Thyroid gland (tissue), 4 donors: ENCODE data around the gene DIP2C. TPM values are rescaled to one million over a fixed set of nuclear protein-coding genes. Genes with fewer than 3 reads are reported as not detected.

Experiments
- DNase-seq, 2 donors: peaks; one replicate each; pipeline ENCODE4 v3.0.0-alpha.2; 2019
- H3K27ac ChIP-seq, 3 donors: fragments of 200-600 bp; sonication (generic); 1 replicate in 2 of 3; 2 replicates in 1 of 3; pipeline ENCODE4 v1.5.1; 2016 to 2019; ENCODE audit warnings: mild to moderate bottlenecking in 1 of 3, moderate library complexity in 1 of 3
- H3K27me3 ChIP-seq: fragments of 200-600 bp; sonication (generic); one replicate; pipeline ENCODE4 v1.5.1; 2019
- H3K36me3 ChIP-seq, 2 donors: fragments of 200-600 bp; sonication (generic); one replicate each; pipeline ENCODE4 v1.5.1; 2016 to 2019
- H3K4me1 ChIP-seq, 2 donors: fragments of 200-600 bp; sonication (generic); one replicate each; pipeline ENCODE4 v1.5.1; 2017 to 2019
- H3K4me3 ChIP-seq, 3 donors: fragments of 200-600 bp; sonication (generic); replicated peaks in 1 of 3; 1 replicate in 2 of 3; 2 replicates in 1 of 3; pipeline ENCODE4 v1.5.1; 2016; ENCODE audit warnings: mild to moderate bottlenecking in 1 of 3
- H3K9me3 ChIP-seq: fragments of 200-600 bp; sonication (generic); one replicate; pipeline ENCODE4 v1.5.1; 2017
- POLR2A ChIP-seq, 2 donors: fragments of 450-650 bp; IDR thresholded peaks; one replicate each; pipeline ENCODE4 v1.6.1; 2017; ENCODE audit warnings: antibody characterized with exemption in 2 of 2, mild to moderate bottlenecking in 2 of 2, moderate library complexity in 1 of 2
- WGBS, 2 donors: methylation state at CpG; one replicate each; pipeline ENCODE4 v1.1.5; 2017; 5-methylcytosine and 5-hydroxymethylcytosine counted together
- intact Hi-C: fragments of 100-400 bp; cut with DNase I; formaldehyde crosslinking; loops from one replicate; pipeline ENCODE4 v1.15.1; 2023
- total RNA-seq, 4 donors: library from RNA; depleted of rRNA; stranded (reverse); fragments of >200 nt; gene quantifications; one replicate each; pipeline ENCODE4 v1.2.3, GENCODE V29; 2016
- TF ChIP-seq, protein P1 (sequence below), 6 experiments: fragments of 200-600 bp in 3 of 6; fragments of 450-650 bp in 3 of 6; sonication (generic) in 3 of 6; IDR thresholded peaks; one replicate each; pipeline ENCODE4 v1.5.1; 2016 to 2019; ENCODE audit warnings: antibody characterized with exemption in 6 of 6, mild to moderate bottlenecking in 2 of 6, inconsistent platforms in 1 of 6, moderate library complexity in 1 of 6

DIP2C gene
- total RNA-seq, 4 donors from 2014 or later, result 11.4 to 14.6 (median 12.3) TPM

DNA sequence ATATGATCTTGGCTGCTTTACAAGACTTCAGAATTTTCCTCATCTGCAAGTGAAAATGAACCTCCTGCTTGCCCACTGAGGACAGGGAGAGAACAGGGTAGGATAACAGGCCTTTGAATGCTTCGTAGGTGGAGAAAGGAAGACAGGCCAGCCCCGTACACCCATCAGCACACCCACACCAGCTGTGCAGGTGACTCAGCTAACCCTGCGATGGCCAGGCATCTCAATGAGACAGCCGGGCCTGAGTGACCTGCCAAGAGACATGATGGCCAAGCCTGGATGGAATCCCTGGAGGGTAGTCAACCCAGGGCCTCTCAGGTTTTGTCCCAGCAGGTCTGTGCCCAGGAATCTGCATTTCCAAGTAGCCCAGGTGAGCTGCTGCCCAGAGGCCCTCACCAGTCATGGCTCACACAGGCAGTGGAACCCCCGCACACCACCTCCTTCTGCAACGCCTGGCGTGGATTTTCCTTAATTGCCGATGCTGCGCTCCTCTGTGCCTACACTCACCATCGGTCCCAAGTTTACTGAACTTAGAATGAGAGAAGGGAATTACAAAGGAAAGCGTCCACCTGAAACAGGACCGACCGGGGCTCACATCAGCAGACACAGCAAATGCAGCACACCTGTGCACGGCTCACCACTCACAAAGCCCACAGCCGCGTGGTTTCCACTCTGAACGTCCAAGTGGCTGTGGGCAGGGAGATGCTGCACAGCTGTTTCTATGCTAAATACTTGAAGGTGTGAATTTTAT is 163.7 kb downstream of the DIP2C start:
- no peak for TF ChIP-seq POLR2A (IDR thresholded peaks at IDR 0.05)
- H3K4me1 ChIP-seq, result no peaks in the 10 kb centered on the region
- no peaks in the 10 kb centered on the region for H3K36me3 ChIP-seq
- H3K27me3 ChIP-seq, result no peaks in the 10 kb centered on the region
- no peak overlapping the region for H3K27ac ChIP-seq
- H3K4me3 ChIP-seq, result no peak overlapping the region
- DNase-seq, result no peak
- WGBS, 2 donors, result 93 to 95% methylated on average over 17 of the region's 17 CpGs
- intact Hi-C loops, result no loop called here
- H3K9me3 ChIP-seq, result no peaks in the 10 kb centered on the region

DNA sequence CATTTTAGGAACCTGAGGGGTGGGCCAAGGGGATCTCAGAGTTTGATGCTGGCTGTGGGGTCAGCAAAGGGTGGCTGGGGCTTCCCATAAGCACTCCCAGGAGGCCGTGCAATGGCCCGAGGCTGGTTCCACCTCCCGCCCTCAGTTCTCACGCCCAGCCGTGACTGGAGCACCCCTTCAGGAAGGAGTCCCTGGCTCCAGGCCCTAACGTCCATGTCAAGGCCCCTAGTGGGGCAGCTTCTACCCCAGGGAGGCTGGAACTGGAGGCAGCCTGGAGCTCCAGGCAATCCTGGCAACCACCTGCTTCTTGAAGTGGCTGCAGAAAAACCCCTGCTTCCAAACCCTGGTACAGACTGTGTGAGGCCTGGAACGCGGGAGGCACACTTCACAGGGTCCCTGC is 165.5 kb downstream of the DIP2C start:
- Histone ChIP-seq H3K36me3 (no peaks in the 10 kb centered on the region), H3K4me3 (no peak overlapping the region), H3K4me1 (no peaks in the 10 kb centered on the region), H3K27ac (no peak overlapping the region), H3K27me3 (no peaks in the 10 kb centered on the region), H3K9me3 (no peaks in the 10 kb centered on the region)
- WGBS, 2 donors, result 76 to 87% methylated on average over 3 to 7 of the region's 8 CpGs
- intact Hi-C loops, result no loop called here
- TF ChIP-seq POLR2A (IDR thresholded peaks at IDR 0.05), result no peak
- TF ChIP-seq, protein P1, sequence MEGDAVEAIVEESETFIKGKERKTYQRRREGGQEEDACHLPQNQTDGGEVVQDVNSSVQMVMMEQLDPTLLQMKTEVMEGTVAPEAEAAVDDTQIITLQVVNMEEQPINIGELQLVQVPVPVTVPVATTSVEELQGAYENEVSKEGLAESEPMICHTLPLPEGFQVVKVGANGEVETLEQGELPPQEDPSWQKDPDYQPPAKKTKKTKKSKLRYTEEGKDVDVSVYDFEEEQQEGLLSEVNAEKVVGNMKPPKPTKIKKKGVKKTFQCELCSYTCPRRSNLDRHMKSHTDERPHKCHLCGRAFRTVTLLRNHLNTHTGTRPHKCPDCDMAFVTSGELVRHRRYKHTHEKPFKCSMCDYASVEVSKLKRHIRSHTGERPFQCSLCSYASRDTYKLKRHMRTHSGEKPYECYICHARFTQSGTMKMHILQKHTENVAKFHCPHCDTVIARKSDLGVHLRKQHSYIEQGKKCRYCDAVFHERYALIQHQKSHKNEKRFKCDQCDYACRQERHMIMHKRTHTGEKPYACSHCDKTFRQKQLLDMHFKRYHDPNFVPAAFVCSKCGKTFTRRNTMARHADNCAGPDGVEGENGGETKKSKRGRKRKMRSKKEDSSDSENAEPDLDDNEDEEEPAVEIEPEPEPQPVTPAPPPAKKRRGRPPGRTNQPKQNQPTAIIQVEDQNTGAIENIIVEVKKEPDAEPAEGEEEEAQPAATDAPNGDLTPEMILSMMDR (IDR thresholded peaks at IDR 0.05), result no peak
- DNase-seq, result no peak

DNA sequence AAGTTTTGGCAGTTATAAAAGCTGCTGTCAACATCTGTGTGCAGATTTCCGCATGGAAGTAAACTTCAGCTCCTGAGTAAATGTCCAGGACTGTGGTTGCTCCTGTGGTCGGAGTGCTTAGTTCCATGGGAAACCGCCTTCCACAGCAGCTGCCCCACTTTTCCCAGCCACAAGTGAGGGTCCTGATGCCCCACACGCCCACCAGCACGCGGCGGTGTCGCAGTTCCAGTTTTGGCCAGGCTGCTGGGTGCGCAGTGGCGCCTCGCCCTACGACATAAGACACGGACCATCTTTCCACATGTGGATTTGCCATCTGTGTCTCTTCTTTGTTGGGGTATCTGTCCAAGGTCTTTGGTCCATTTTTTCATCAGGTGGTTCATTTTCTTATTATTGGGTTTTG is 167.1 kb downstream of the DIP2C start:
- TF ChIP-seq, protein P1 (IDR thresholded peaks at IDR 0.05), result no peak
- no peak for TF ChIP-seq POLR2A (IDR thresholded peaks at IDR 0.05)
- Histone ChIP-seq H3K9me3 (no peaks in the 10 kb centered on the region), H3K27ac (no peak overlapping the region), H3K27me3 (no peaks in the 10 kb centered on the region), H3K4me1 (no peaks in the 10 kb centered on the region), H3K4me3 (no peak overlapping the region), H3K36me3 (no peaks in the 10 kb centered on the region)
- WGBS, 2 donors, result 84 to 88% methylated on average over 13 of the region's 13 CpGs
- no peak for DNase-seq
- intact Hi-C loops, result no loop called here

DNA sequence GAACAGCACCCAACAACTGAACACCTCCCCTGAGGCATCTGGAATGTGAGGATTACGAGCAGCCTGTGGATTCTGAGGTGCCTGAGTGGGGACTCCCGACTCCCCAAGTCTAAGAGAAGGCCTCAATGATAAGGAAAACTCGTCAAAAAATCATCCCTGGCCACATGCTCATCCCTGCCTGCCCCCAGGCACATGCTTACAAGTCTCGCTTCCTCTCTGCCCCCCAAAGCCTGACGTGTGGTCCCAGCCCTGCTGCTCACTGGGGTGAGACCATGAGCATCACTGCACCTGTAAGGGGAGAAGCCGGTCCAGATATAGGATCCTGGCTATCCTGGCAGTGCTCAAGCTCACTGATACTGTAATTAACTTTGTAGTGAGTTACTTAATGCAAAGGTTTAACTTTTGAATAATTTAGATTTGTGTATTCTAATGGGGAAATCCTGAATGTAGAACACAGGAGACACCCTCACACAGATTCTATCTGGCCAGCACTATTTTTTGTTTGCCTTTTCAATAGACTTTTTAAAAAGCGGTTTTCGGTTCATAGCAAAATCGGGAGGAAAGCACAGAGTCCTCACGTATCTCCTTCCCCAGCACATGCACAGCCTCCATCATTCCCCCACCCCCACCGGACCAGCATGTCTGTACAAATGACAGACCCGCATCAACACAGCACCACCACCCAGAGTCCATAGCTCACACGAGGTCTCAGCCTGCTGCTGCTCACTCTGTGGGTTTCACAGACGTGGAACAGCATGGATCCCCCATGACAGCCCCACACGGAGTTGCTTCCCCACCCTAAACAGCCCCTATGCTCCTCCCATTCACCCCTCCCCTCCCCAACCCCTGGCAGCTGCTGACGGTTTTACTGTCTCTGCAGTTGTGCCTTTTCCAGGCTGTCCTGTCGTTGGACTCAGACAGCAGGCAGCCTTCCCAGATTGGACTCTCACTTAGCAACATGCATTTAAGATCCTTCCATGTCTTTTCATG is 167.9 kb downstream of the DIP2C start:
- H3K36me3 ChIP-seq, result no peaks in the 10 kb centered on the region
- WGBS, 2 donors, result 80 to 83% methylated on average over 16 of the region's 17 CpGs
- intact Hi-C loops, result no loop called here
- TF ChIP-seq POLR2A (IDR thresholded peaks at IDR 0.05), result no peak
- TF ChIP-seq, protein P1 (IDR thresholded peaks at IDR 0.05), result no peak
- no peaks in the 10 kb centered on the region for H3K4me1 ChIP-seq
- H3K9me3 ChIP-seq, result no peaks in the 10 kb centered on the region
- no peak overlapping the region for H3K4me3 ChIP-seq
- H3K27me3 ChIP-seq, result no peaks in the 10 kb centered on the region
- no peak overlapping the region for H3K27ac ChIP-seq
- no peak for DNase-seq

DNA sequence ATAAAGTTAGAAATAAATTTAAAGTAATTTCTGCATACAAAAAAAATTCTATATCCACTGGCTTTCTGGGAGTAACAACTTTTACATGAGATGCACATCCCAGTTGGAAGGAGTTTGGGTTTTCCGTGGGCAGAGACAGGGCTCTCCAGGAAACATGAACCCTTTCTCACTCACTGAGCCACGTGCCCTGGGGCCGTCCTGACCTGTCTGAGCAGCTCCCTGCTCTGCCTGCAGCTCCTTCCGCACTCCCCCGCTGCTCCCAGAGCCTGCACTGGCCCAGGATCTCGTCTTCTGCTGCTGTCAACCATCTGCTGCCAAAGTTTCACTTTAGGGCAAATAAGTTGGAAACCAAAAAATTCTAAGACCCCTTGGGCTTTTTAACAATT is 169.1 kb downstream of the DIP2C start:
- Histone ChIP-seq H3K27ac (no peak overlapping the region), H3K27me3 (no peaks in the 10 kb centered on the region), H3K4me1 (peaks cover 4 to 5% of the 10 kb centered on the region in 2 donors), H3K36me3 (no peaks in the 10 kb centered on the region), H3K9me3 (no peaks in the 10 kb centered on the region), H3K4me3 (no peak overlapping the region)
- intact Hi-C loops, result no loop called here
- no peak for DNase-seq
- TF ChIP-seq, protein P1 (IDR thresholded peaks at IDR 0.05), result no peak
- TF ChIP-seq POLR2A (IDR thresholded peaks at IDR 0.05), result no peak
- 80 to 92% methylated on average over 6 of the region's 6 CpGs for WGBS, 2 donors
